Nephron (organoid): ENCODE results near the gene FAM193A.
"Not testable (repeated sequence)": the region's sequence is repeated elsewhere in the genome, so short reads cannot be mapped to it uniquely, and the experiment has no call there.

Source experiments
- H3K27ac Mint-ChIP-seq, 3 experiments: 2 replicates each; pipeline ENCODE4 v1.8.0; 2020; ENCODE audit warnings: mixed read lengths in 3 of 3, mild to moderate bottlenecking in 2 of 3, moderate library complexity in 1 of 3
- H3K27me3 Mint-ChIP-seq: 2 replicates; pipeline ENCODE4 v1.8.0; 2021; ENCODE audit warnings: low read depth, mild to moderate bottlenecking, moderate library complexity, mixed read lengths
- H3K36me3 Mint-ChIP-seq: 2 replicates; pipeline ENCODE4 v1.8.0; 2020; ENCODE audit warnings: low read depth, mixed read lengths
- H3K4me1 Mint-ChIP-seq: 2 replicates; pipeline ENCODE4 v1.8.0; 2020; ENCODE audit warnings: mixed read lengths
- H3K4me3 Mint-ChIP-seq, 3 experiments: 2 replicates each; pipeline ENCODE4 v1.8.0; 2020; ENCODE audit warnings: mild to moderate bottlenecking in 3 of 3, mixed read lengths in 3 of 3, moderate library complexity in 2 of 3
- H3K9me3 Mint-ChIP-seq: 2 replicates; pipeline ENCODE4 v1.8.0; 2020; ENCODE audit warnings: mixed read lengths
- CTCF ChIP-seq, 3 experiments: fragments of 200-600 bp; sonication (generic); IDR thresholded peaks; one replicate each; pipeline ENCODE4 v1.5.0; 2021; ENCODE audit warnings: antibody characterized with exemption in 3 of 3; ENCODE audit not compliant: unreplicated experiment in 3 of 3

FAM193A gene

GRCh38 chr4:2768921-2769336 lies 232.5 kb downstream of the FAM193A start:
- peaks cover 9% of the 10 kb centered on the region for H3K27me3 Mint-ChIP-seq
- no peak overlapping the region for H3K27ac Mint-ChIP-seq
- no peak overlapping the region for H3K4me3 Mint-ChIP-seq
- no peaks in the 10 kb centered on the region for H3K4me1 Mint-ChIP-seq
- no peaks in the 10 kb centered on the region for H3K36me3 Mint-ChIP-seq
- no peak for TF ChIP-seq CTCF (IDR thresholded peaks at IDR 0.05; ENCODE audit: unreplicated experiment in 3 of 3)
- H3K9me3 Mint-ChIP-seq = peaks cover 11% of the 10 kb centered on the region

- Mint-ChIP-seq H3K4me3 (no peak overlapping the region), H3K4me1 (no peaks in the 10 kb centered on the region), H3K36me3 (no peaks in the 10 kb centered on the region), H3K27ac (no peak overlapping the region), H3K9me3 (peaks cover 11% of the 10 kb centered on the region), H3K27me3 (peaks cover 5% of the 10 kb centered on the region)
- TF ChIP-seq CTCF (IDR thresholded peaks at IDR 0.05; ENCODE audit: unreplicated experiment in 3 of 3) = no peak
Observed at GRCh38 chr4:2771264-2771663, 234.8 kb downstream of the FAM193A start.

- not testable (repeated sequence) for H3K27ac Mint-ChIP-seq
Observed at GRCh38 chr4:2780643-2781042, 244.2 kb downstream of the FAM193A start.

GRCh38 chr4:2781911-2782310 lies 245.5 kb downstream of the FAM193A start:
- H3K9me3 Mint-ChIP-seq = peaks cover 11% of the 10 kb centered on the region
- H3K4me3 Mint-ChIP-seq = no peak overlapping the region
- H3K27me3 Mint-ChIP-seq = peaks cover 10% of the 10 kb centered on the region
- no peaks in the 10 kb centered on the region for H3K36me3 Mint-ChIP-seq
- TF ChIP-seq CTCF (IDR thresholded peaks at IDR 0.05; ENCODE audit: unreplicated experiment in 3 of 3) = no peak
- no peaks in the 10 kb centered on the region for H3K4me1 Mint-ChIP-seq
- H3K27ac Mint-ChIP-seq = no peak overlapping the region

More at GRCh38 chr4:2780643-2781042, 244.2 kb downstream of the FAM193A start:
- H3K36me3 Mint-ChIP-seq, H3K4me3 Mint-ChIP-seq, H3K4me1 Mint-ChIP-seq: not testable (repeated sequence)
- peaks cover 11% of the 10 kb centered on the region for H3K9me3 Mint-ChIP-seq
- H3K27me3 Mint-ChIP-seq = peaks cover 10% of the 10 kb centered on the region
